ENCODE results near the gene UBE2N. TPM values are rescaled to one million over a fixed set of nuclear protein-coding genes. Genes with fewer than 3 reads are reported as not detected.
"Not testable (repeated sequence)": the region's sequence is repeated elsewhere in the genome, so short reads cannot be mapped to it uniquely, and the experiment has no call there.

UBE2N gene
- total and polyA plus RNA-seq, 12 donors, result 35.5 to 109 (median 95.5) TPM

DNA sequence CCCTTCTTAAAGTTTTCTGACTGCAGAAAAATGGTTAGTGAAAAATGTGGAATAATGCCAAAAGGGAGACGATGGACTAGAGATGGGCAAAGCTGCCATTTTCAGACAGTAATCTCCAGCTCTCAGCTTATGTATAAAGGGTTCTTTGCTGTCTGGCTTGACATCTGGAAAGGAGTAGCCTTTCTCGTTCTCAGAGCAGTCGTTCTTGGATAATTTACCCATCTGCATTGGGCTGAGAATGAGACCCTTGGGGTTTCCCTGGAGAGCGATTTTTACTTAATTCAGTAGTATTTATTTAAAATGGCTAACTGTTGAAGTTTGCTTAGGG, 62.8 kb downstream of the UBE2N start:
- peaks cover 0 to 75% (median 47%) of the 10 kb centered on the region in 9 donors for H3K4me1 ChIP-seq
- H3K27ac ChIP-seq, result peak overlapping the region; percentile 85 to 97 (median 94)
- H3K4me3 ChIP-seq, result peak overlapping the region; percentile 77 to 93 (median 84)
- intact Hi-C loops (cut with DNase I), result loop anchor here in 5 of 10 donors (5.0 to 10.0 kb wide), 9 partner anchors 74 to 254 kb away; no protein-coding TSS in a partner anchor
- 0 to 2% methylated on average over 4 of the region's 4 CpGs for WGBS, 2 donors
- DNase-seq, result no peak
- peaks cover 0 to 3% (median 0%) of the 10 kb centered on the region in 9 donors for H3K36me3 ChIP-seq
- H3K27me3 ChIP-seq, result no peaks in the 10 kb centered on the region
- no peaks in the 10 kb centered on the region for H3K9me3 ChIP-seq
- TF ChIP-seq, protein P1, sequence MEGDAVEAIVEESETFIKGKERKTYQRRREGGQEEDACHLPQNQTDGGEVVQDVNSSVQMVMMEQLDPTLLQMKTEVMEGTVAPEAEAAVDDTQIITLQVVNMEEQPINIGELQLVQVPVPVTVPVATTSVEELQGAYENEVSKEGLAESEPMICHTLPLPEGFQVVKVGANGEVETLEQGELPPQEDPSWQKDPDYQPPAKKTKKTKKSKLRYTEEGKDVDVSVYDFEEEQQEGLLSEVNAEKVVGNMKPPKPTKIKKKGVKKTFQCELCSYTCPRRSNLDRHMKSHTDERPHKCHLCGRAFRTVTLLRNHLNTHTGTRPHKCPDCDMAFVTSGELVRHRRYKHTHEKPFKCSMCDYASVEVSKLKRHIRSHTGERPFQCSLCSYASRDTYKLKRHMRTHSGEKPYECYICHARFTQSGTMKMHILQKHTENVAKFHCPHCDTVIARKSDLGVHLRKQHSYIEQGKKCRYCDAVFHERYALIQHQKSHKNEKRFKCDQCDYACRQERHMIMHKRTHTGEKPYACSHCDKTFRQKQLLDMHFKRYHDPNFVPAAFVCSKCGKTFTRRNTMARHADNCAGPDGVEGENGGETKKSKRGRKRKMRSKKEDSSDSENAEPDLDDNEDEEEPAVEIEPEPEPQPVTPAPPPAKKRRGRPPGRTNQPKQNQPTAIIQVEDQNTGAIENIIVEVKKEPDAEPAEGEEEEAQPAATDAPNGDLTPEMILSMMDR (IDR thresholded peaks at IDR 0.05), result no peak
- no peak for ATAC-seq

DNA sequence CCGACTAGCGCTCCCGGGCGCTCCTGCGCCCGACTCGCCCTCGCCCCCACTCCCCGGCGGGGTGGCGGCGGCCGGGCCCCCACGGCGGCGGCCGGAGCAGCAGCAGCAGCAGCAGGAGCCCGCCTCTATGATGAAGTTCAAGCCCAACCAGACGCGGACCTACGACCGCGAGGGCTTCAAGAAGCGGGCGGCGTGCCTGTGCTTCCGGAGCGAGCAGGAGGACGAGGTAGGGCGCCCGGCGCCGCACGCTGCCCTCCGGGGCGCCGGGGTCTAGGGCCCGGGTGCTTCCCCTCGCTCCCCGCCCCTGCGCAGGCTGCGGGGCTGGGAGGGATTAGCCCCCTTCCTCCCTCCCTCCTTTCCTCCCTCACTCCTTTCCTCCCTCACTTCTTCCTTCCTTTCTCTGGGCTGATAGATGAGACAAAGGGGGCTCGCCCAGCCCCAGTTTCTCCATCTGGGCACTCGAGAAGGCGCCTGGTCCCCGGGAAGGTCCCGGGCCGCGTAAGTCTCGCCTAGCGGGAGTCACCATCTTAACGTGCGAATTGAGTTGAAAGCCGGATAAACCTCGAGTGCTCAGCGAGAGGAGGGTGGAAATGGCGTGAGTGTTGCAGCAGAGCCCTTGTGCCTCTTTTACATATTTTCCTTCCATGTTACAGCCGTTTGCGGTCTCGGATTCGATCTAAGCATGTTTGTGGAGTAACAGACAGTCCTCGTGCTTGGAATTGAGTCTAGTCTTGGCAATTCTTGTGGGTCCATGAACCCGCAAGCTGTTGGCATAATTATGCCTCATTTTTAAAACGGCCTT, 63.4 kb downstream of the UBE2N start:
- ATAC-seq (peak in 6 of 8 donors; percentile 1 to 44 (median 7)), DNase-seq (peak in 1 of 2 donors; percentile 36)
- WGBS, 2 donors, result 0% methylated on average over 30 to 45 of the region's 64 CpGs
- H3K36me3 ChIP-seq, H3K27me3 ChIP-seq, H3K9me3 ChIP-seq: not testable (repeated sequence)
- H3K4me3 ChIP-seq, result peak overlapping the region; percentile 77 to 93 (median 84)
- intact Hi-C loops (cut with DNase I), result loop anchor here in 5 of 10 donors (5.0 to 10.0 kb wide), 9 partner anchors 74 to 254 kb away; no protein-coding TSS in a partner anchor
- peaks cover 0 to 72% (median 41%) of the 10 kb centered on the region in 9 donors for H3K4me1 ChIP-seq
- H3K27ac ChIP-seq, result peak overlapping the region; percentile 85 to 97 (median 94)

DNA sequence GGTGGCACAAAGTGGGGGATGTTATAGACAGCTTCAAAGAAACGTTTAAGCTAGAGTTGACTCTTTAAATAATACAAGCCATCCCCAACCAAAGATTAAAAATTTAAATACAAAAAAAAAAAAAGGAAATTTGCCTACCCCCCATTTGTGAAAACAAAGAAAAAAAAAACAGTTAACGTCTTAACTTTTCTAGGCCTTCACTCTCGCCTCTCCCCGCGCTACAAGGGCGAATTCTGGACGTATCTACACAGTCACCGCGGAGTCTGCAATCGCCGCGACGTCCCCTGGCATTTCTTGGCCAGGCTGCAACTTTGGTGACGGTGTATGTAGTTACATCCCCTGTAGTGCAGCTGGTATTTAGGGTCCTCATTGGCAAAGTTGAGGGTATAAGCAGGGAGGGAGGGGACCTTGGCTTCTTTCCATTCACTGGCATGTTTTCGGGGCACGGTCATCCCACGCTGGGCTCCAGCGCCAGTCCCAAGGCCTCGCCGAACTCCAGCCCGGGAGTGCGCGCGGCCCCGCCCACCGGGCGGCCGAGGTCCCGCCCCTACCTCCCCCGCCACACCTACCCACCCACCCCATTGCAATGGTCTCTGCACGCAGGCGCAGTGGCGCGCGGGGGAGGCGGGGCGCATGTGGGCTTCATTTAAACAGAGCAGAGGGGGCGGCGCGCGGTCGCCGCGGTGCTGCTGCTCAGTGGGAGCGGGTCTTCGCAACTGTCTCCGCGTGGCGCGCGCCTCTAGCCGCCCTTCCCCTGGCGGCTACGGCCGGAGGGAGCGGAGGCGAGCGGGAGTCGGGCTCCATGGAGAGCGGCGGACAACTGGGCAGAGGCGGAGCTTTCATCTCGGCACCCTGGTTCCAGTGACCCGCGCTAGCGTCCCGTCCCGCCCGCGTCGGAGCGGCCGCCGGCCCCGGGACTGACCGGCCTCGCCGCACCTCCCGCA, 64.2 kb downstream of the UBE2N start, which contains the start of gene NUDT4:
TSS of gene NUDT4 (plus strand) at position 674 of the 944 bp plus-strand sequence. CDS start 398 bp downstream, outside the sequence.
- H3K4me3 ChIP-seq, result peak within 1 kb of the TSS; percentile 77 to 93 (median 84)
- peak; percentile 97 to 99 for DNase-seq
- peaks cover 0 to 69% (median 36%) of the 10 kb centered on the region in 9 donors for H3K4me1 ChIP-seq
- peak within 1 kb of the TSS; percentile 85 to 97 (median 94) for H3K27ac ChIP-seq
- intact Hi-C loops (cut with DNase I), result loop anchor here in 5 of 10 donors (2.0 to 10.0 kb wide), 10 partner anchors 73 to 253 kb away; no protein-coding TSS in a partner anchor
- H3K36me3 ChIP-seq, result no peaks in the 10 kb centered on the region
- no peaks in the 10 kb centered on the region for H3K9me3 ChIP-seq
- TF ChIP-seq, protein P1 (IDR thresholded peaks at IDR 0.05), result no peak
- peak; percentile 90 to 95 (median 92) for ATAC-seq
- H3K27me3 ChIP-seq, result no peaks in the 10 kb centered on the region
- WGBS, 2 donors, result 1 to 2% methylated on average over 62 to 63 of the region's 79 CpGs

DNA sequence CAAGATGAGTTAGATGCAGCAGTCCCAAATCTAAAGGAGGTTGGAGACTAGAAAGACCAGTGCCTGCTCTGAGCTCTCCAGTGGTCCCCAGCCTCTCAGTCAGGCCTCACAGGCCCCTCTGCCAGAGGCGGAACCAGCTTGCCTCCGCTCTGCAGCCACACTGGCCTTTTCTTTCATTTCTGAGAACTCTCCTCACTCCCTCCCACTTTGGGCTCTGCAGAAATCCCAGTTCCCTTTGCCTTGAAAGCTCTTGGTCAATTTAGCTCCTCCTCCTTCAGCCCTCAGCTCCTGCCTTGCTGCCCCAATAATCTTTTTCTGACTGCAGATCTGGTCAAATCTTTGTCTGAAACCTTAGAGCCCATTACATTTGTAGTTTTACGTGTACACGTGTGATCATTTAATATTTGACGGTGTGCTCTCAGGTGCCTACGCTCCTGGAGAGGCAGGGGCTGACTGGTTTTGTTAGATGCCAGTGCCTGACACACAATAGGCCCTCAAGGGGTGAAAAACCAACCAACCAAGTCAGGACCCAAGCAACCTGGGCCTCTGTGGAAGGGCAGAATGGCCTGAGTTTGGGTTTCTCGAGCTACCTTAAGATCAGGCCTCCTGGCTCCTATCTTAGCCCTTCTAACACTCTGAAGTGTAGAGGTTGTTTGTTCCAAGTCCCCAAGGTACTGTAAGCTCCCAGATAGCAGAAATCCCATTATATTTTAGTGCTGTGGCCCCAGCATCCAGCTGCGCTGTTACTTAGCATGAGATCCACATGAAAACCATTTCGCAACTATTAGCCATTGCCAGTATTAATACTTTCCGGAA, 65.1 kb downstream of the UBE2N start:
- intact Hi-C loops (cut with DNase I), result loop anchor here in 5 of 10 donors (2.0 to 10.0 kb wide), 10 partner anchors 72 to 252 kb away; no protein-coding TSS in a partner anchor
- peaks cover 0 to 60% (median 30%) of the 10 kb centered on the region in 9 donors for H3K4me1 ChIP-seq
- DNase-seq (peak; percentile 34 to 58), ATAC-seq (peak; percentile 4 to 53 (median 38))
- no peaks in the 10 kb centered on the region for H3K9me3 ChIP-seq
- H3K27me3 ChIP-seq, result no peaks in the 10 kb centered on the region
- H3K36me3 ChIP-seq, result no peaks in the 10 kb centered on the region
- TF ChIP-seq, protein P1 (IDR thresholded peaks at IDR 0.05), result no peak
- H3K4me3 ChIP-seq, result peak overlapping the region; percentile 15 to 93 (median 83)
- WGBS, 2 donors, result 44 to 48% methylated on average over 10 of the region's 10 CpGs
- H3K27ac ChIP-seq, result peak overlapping the region; percentile 82 to 97 (median 94)
